Peyer's patch (tissue), 4 donors: ENCODE results near the gene LIPC.

Experiments used
- POLR2A ChIP-seq, 2 donors: fragments of 450-650 bp; IDR thresholded peaks; one replicate each; pipeline ENCODE4 v1.5.1; 2017; ENCODE audit warnings: antibody characterized with exemption in 2 of 2, mild to moderate bottlenecking in 2 of 2, moderate library complexity in 2 of 2
- TF ChIP-seq, protein P1 (sequence below), 6 experiments: fragments of 450-650 bp in 4 of 6; fragments of 200-600 bp in 2 of 6; sonication (generic) in 1 of 6; IDR thresholded peaks; one replicate each; pipeline ENCODE4 v1.5.1; 2017 to 2019; ENCODE audit warnings: antibody characterized with exemption in 6 of 6, mild to moderate bottlenecking in 3 of 6, moderate library complexity in 1 of 6

GRCh38 chr15:58506783-58507668, 75.2 kb downstream of the LIPC start:
- TF ChIP-seq POLR2A (IDR thresholded peaks at IDR 0.05): no peak
- TF ChIP-seq, protein P1, sequence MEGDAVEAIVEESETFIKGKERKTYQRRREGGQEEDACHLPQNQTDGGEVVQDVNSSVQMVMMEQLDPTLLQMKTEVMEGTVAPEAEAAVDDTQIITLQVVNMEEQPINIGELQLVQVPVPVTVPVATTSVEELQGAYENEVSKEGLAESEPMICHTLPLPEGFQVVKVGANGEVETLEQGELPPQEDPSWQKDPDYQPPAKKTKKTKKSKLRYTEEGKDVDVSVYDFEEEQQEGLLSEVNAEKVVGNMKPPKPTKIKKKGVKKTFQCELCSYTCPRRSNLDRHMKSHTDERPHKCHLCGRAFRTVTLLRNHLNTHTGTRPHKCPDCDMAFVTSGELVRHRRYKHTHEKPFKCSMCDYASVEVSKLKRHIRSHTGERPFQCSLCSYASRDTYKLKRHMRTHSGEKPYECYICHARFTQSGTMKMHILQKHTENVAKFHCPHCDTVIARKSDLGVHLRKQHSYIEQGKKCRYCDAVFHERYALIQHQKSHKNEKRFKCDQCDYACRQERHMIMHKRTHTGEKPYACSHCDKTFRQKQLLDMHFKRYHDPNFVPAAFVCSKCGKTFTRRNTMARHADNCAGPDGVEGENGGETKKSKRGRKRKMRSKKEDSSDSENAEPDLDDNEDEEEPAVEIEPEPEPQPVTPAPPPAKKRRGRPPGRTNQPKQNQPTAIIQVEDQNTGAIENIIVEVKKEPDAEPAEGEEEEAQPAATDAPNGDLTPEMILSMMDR (IDR thresholded peaks at IDR 0.05): no peak
